Liver (tissue), 9 donors: ENCODE measurements around the gene VEPH1. TPM values are rescaled to one million over a fixed set of nuclear protein-coding genes. Genes with fewer than 3 reads are reported as not detected.

Experiments
- DNase-seq: peaks from one replicate; pipeline ENCODE4 v3.0.0-alpha.2; 2017; ENCODE audit warnings: low spot score
- H3K27ac ChIP-seq, 2 donors: one replicate each; pipeline ENCODE4 v1.7.0; 2013; ENCODE audit warnings: inconsistent platforms in 2 of 2, low read length in 2 of 2, control low read depth in 1 of 2, low read depth in 1 of 2, mild to moderate bottlenecking in 1 of 2
- H3K27me3 ChIP-seq, 4 donors: one replicate each; pipeline versions ENCODE4 v1.6.1 to v1.7.0; 2013; ENCODE audit warnings: low read length in 3 of 4, inconsistent platforms in 1 of 4, mild to moderate bottlenecking in 1 of 4, moderate library complexity in 1 of 4; ENCODE audit not compliant: control insufficient read depth in 4 of 4, insufficient read depth in 4 of 4
- H3K36me3 ChIP-seq, 4 donors: one replicate each; pipeline versions ENCODE4 v1.6.1 to v1.7.0; 2013; ENCODE audit warnings: low read length in 3 of 4, mild to moderate bottlenecking in 3 of 4, low read depth in 1 of 4, moderate library complexity in 1 of 4; ENCODE audit not compliant: control insufficient read depth in 4 of 4, insufficient read depth in 3 of 4
- H3K4me1 ChIP-seq, 4 donors: one replicate each; pipeline versions ENCODE4 v1.6.1 to v1.7.0; 2013; ENCODE audit warnings: low read length in 3 of 4, mild to moderate bottlenecking in 3 of 4, moderate library complexity in 1 of 4; ENCODE audit not compliant: control insufficient read depth in 4 of 4, insufficient read depth in 4 of 4
- H3K4me3 ChIP-seq, 3 donors: one replicate each; pipeline versions ENCODE4 v1.6.1 to v1.7.0; 2013; ENCODE audit warnings: low read length in 3 of 3, control low read depth in 1 of 3, low read depth in 1 of 3, mild to moderate bottlenecking in 1 of 3
- H3K9ac ChIP-seq, 2 donors: one replicate each; pipeline ENCODE4 v1.7.0; 2013; ENCODE audit warnings: low read length in 2 of 2, mild to moderate bottlenecking in 2 of 2, moderate library complexity in 2 of 2, control low read depth in 1 of 2, low read depth in 1 of 2
- H3K9me3 ChIP-seq, 4 donors: one replicate each; pipeline versions ENCODE4 v1.6.1 to v1.7.0; 2013; ENCODE audit warnings: low read length in 3 of 4; ENCODE audit not compliant: control insufficient read depth in 4 of 4
- ATF3 ChIP-seq: IDR thresholded peaks from 2 replicates; pipeline ENCODE4 v1.6.1; 2016; ENCODE audit warnings: antibody characterized with exemption
- CTCF ChIP-seq: fragments of 150-350 bp; IDR thresholded peaks from 2 replicates; pipeline ENCODE4 v1.5.1; 2017; ENCODE audit warnings: improper control_type of control experiment, low read depth, low read length; ENCODE audit not compliant: missing input control
- EGR1 ChIP-seq, 2 donors: IDR thresholded peaks; 2 replicates each; pipeline ENCODE4 v1.6.1; 2016 to 2018; ENCODE audit warnings: antibody characterized with exemption in 2 of 2, low read depth in 2 of 2
- FOXA1 ChIP-seq: IDR thresholded peaks from 2 replicates; pipeline ENCODE4 v1.6.1; 2016; ENCODE audit warnings: antibody characterized with exemption
- GABPA ChIP-seq, 2 donors: IDR thresholded peaks in 1 of 2; conservative IDR thresholded peaks in 1 of 2; 2 replicates each; pipeline ENCODE4 v1.6.1; 2016; ENCODE audit warnings: antibody characterized with exemption in 2 of 2, mild to moderate bottlenecking in 1 of 2, moderate library complexity in 1 of 2
- HNF4A ChIP-seq, 2 donors: conservative IDR thresholded peaks; 2 replicates each; pipeline ENCODE4 v1.6.1; 2016; ENCODE audit warnings: antibody characterized with exemption in 2 of 2, mild to moderate bottlenecking in 2 of 2
- MAX ChIP-seq: IDR thresholded peaks from 2 replicates; pipeline ENCODE4 v1.6.1; 2016; ENCODE audit warnings: antibody characterized with exemption
- NR2F2 ChIP-seq: IDR thresholded peaks from 2 replicates; pipeline ENCODE4 v1.6.1; 2016; ENCODE audit warnings: antibody characterized with exemption
- RAD21 ChIP-seq, 2 donors: IDR thresholded peaks; 2 replicates each; pipeline ENCODE4 v1.6.1; 2016; ENCODE audit warnings: antibody characterized with exemption in 2 of 2, mild to moderate bottlenecking in 2 of 2
- REST ChIP-seq: IDR thresholded peaks from 2 replicates; pipeline ENCODE4 v1.6.1; 2016; ENCODE audit warnings: antibody characterized with exemption, mild to moderate bottlenecking
- RXRA ChIP-seq, 2 donors: IDR thresholded peaks; 2 replicates each; pipeline ENCODE4 v1.6.1; 2017 to 2018; ENCODE audit warnings: antibody characterized with exemption in 2 of 2, mild to moderate bottlenecking in 1 of 2
- SP1 ChIP-seq: IDR thresholded peaks from 2 replicates; pipeline ENCODE4 v1.6.1; 2018; ENCODE audit warnings: antibody characterized with exemption, mild to moderate bottlenecking
- TAF1 ChIP-seq: conservative IDR thresholded peaks from 2 replicates; pipeline ENCODE4 v1.6.1; 2016; ENCODE audit warnings: antibody characterized with exemption, mild to moderate bottlenecking
- YY1 ChIP-seq: IDR thresholded peaks from 2 replicates; pipeline ENCODE4 v1.6.1; 2016; ENCODE audit warnings: antibody characterized with exemption, mild to moderate bottlenecking
- ZBTB33 ChIP-seq: IDR thresholded peaks from 2 replicates; pipeline ENCODE4 v1.6.1; 2016; ENCODE audit warnings: antibody characterized with exemption
- WGBS: extraction: QIAGEN DNeasy Blood & Tissue Kit; methylation state at CpG from one replicate; pipeline ENCODE4 v1.1.7; 2013; 5-methylcytosine and 5-hydroxymethylcytosine counted together
- polyA plus RNA-seq, 2 donors: library from polyadenylated mRNA; stranded (reverse) in 1 of 2; unstranded in 1 of 2; fragments of 200-250 nt in 1 of 2; fragments of >200 nt in 1 of 2; fragmentation: Nextera tagmentation in 1 of 2; extraction: Ambion mirVana in 1 of 2; gene quantifications; one replicate each; pipeline versions ENCODE4 v1.2.1 to v1.2.3, GENCODE V29; 2013 to 2015
- total RNA-seq, 2 donors: library from RNA; depleted of rRNA; stranded (reverse); fragments of >200 nt; gene quantifications; one replicate each; pipeline ENCODE4 v1.2.3, GENCODE V29; 2014
- donor health status: healthy.
- donor health status: healthy.
- donor health status: healthy.
- donor health status: healthy.
- donor health status: healthy.

The VEPH1 gene
- total and polyA plus RNA-seq, 4 donors: 0.60 to 3.3 (median 1.2) TPM

- WGBS: 72% methylated on average over 4 of the region's 4 CpGs
- Histone ChIP-seq H3K27ac (no peak overlapping the region), H3K27me3 (no peaks in the 10 kb centered on the region), H3K9me3 (no peaks in the 10 kb centered on the region), H3K9ac (no peak overlapping the region), H3K4me3 (no peak overlapping the region), H3K36me3 (no peaks in the 10 kb centered on the region), H3K4me1 (no peaks in the 10 kb centered on the region)
- no peak for DNase-seq
- TF ChIP-seq MAX: no peak
Measured at GRCh38 chr3:157531771-157532170, 28.6 kb upstream of the VEPH1 start.

- no peak overlapping the region for H3K27ac ChIP-seq
- H3K36me3 ChIP-seq: no peaks in the 10 kb centered on the region
- H3K27me3 ChIP-seq: no peaks in the 10 kb centered on the region
- no peaks in the 10 kb centered on the region for H3K4me1 ChIP-seq
- no peak overlapping the region for H3K9ac ChIP-seq
- H3K9me3 ChIP-seq: no peaks in the 10 kb centered on the region
- TF ChIP-seq SP1: no peak
- no peak for TF ChIP-seq ZBTB33
- TF ChIP-seq YY1: no peak
- no peak for TF ChIP-seq RAD21 (IDR thresholded peaks at IDR 0.05)
- TF ChIP-seq TAF1: no peak
- no peak for TF ChIP-seq HNF4A (conservative IDR thresholded peaks at IDR 0.05)
- TF ChIP-seq NR2F2: no peak
- no peak for TF ChIP-seq CTCF
- TF ChIP-seq ATF3: no peak
- no peak for TF ChIP-seq EGR1 (IDR thresholded peaks at IDR 0.05; ENCODE audit: low read depth in 2 of 2)
- TF ChIP-seq MAX: no peak
- no peak for TF ChIP-seq FOXA1
- TF ChIP-seq GABPA (IDR thresholded peaks at IDR 0.05 in 1 of 2, conservative IDR thresholded peaks at IDR 0.05 in 1 of 2): no peak
- TF ChIP-seq REST: no peak
- no peak for TF ChIP-seq RXRA (IDR thresholded peaks at IDR 0.05)
- WGBS: 83% methylated on average over 3 of the region's 3 CpGs
- no peak overlapping the region for H3K4me3 ChIP-seq
- DNase-seq: no peak
Measured at GRCh38 chr3:157531301-157531660, 28.1 kb upstream of the VEPH1 start.
